Subcutaneous adipose tissue (tissue), 4 donors: Measurements from ENCODE around the gene MET. TPM values are rescaled to one million over a fixed set of nuclear protein-coding genes. Genes with fewer than 3 reads are reported as not detected.

Experiments
- total RNA-seq, 4 donors: library from RNA; depleted of rRNA; stranded (reverse); fragments of >200 nt; gene quantifications; one replicate each; pipeline ENCODE4 v1.1.0, GENCODE V29; 2016
- TF ChIP-seq, protein P1 (sequence below): fragments of 450-650 bp; IDR thresholded peaks from one replicate; pipeline ENCODE4 v1.5.1; 2016; ENCODE audit warnings: low read depth, mild to moderate bottlenecking, control low read depth, antibody characterized with exemption, moderate library complexity

MET gene
- total RNA-seq, 4 donors from 2014 or later = 15.6 to 49.5 (median 40.7) TPM

DNA sequence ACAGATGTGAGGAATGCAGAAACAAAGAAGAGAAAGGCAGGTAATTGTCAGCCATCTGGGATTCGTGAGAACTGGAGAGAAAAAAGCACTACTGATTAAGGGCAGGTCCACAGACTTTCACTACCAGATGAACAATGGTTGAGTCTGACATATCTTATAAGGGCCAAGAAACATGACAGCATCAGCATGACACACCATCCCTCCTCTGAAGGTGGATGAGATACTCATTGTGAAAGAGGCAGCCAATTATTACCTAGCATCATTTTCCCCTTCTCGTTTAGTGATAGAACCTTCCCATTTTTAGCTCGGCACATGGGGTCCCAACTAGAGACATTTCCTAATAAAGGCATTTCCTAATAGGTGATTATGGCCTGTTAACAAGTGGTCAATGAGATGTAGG is 19.2 kb upstream of the MET start:
- TF ChIP-seq, protein P1, sequence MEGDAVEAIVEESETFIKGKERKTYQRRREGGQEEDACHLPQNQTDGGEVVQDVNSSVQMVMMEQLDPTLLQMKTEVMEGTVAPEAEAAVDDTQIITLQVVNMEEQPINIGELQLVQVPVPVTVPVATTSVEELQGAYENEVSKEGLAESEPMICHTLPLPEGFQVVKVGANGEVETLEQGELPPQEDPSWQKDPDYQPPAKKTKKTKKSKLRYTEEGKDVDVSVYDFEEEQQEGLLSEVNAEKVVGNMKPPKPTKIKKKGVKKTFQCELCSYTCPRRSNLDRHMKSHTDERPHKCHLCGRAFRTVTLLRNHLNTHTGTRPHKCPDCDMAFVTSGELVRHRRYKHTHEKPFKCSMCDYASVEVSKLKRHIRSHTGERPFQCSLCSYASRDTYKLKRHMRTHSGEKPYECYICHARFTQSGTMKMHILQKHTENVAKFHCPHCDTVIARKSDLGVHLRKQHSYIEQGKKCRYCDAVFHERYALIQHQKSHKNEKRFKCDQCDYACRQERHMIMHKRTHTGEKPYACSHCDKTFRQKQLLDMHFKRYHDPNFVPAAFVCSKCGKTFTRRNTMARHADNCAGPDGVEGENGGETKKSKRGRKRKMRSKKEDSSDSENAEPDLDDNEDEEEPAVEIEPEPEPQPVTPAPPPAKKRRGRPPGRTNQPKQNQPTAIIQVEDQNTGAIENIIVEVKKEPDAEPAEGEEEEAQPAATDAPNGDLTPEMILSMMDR = no peak

- TF ChIP-seq, protein P1 = no peak
These were observed 18.8 kb upstream of the MET start for GRCh38 chr7:116653204-116653603.

DNA sequence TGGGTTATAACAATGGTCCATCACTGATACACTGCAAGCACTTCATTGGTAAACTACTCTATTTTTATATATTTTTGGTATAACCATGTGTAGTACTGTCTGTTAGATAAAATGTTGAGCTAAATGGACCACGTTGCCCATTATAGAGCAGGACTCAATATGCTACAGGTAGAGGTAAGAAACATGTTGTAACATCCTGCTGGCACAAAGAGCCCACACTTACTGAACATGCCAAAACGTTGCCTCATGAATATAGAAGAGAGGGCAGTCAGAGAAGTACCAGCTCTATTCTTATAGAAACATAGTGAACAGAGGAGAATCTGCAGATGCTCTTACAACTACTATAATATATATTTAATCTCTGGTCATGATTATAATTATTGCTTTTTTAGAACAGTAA is 18.4 kb upstream of the MET start:
- TF ChIP-seq, protein P1 = no peak

DNA sequence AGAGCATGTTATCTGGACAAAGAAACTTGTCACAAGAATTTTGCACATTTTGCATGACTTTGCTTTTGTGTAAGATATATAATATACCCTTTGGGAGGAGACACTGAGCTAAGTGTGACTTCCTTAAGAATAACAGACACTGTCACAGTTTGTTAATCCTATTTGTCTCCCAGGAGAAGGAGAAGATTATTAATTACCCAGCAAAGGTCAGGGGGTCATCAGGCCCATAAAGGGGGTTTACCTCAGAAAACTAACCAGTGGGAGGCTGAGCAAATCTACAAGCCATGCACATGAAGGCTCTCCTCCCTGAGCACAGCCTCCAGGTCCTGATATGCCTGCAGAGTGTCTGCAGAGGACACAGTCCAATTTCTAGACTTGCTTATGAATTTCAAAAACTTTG is 10.1 kb upstream of the MET start:
- TF ChIP-seq, protein P1 = no peak

- TF ChIP-seq, protein P1 = no peak
These were observed 8.3 kb upstream of the MET start for GRCh38 chr7:116663744-116664143.

DNA sequence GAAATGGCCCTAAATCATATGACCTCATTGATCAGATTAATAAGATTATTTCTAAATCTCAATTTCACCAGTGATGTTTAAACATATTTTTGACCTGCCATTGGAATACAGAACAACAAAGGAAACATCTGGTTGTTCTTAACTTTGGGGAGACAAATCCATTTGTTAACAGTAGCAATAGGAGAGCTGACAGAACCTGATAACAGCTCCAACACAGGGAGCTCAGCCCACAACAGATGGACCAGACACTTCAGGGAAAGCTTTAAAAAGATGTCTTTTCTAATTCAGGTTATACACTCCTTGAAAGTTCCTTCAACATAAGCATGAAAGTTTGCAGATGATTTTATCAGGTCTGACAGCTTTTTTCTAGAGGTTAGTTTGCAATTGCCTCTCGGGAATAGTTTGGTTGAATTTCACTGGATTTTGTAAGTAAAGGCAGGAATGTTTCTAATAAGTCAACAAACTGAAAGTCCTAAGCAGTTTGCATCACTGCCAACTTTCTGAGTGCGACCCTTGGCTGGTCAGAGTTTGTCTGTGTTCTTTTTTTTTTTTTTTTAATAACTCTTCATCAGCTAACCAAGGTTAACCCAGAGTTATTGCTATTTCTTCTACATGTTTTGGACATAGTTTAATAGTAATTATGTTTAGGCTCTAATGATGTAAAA is 6.5 kb upstream of the MET start:
- TF ChIP-seq, protein P1 = no peak

- TF ChIP-seq, protein P1 = no peak
These were observed 2.2 kb upstream of the MET start for GRCh38 chr7:116669769-116670168.
